ENCODE results near the gene ZNF74.
"Not testable (repeated sequence)": the region's sequence is repeated elsewhere in the genome, so short reads cannot be mapped to it uniquely, and the experiment has no call there.

ZNF74 gene

DNA sequence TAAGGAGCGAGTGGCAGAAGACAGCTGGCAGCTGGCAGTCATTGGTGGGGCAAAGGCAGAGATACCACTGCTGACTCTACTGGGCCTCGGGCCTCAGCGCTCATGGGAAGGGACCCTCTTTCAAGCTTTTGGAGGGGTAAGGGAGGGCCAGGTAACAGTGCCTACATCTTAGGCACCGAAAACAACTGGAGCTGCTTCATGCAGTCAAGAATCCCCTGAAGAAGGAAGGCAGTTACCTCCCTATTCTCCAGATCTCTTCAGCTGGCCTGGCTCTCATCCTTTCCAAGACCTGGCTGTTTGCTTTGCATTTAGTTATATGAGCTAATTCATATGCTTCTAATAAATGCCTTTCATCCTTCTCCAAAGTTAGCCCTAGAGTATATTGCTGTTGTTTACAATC, 15.8 kb upstream of the ZNF74 start:
- Histone ChIP-seq H3K9me3 (ENCODE audit: control insufficient read depth in 2 of 2, low read length in 2 of 2) (no peaks in the 10 kb centered on the region), H3K27me3 (ENCODE audit: control insufficient read depth in 1 of 2, insufficient read depth in 2 of 2, low read length in 2 of 2) (peaks cover 0 to 3% of the 10 kb centered on the region in 2 donors), H3K36me3 (ENCODE audit: control insufficient read depth in 2 of 2, insufficient read depth in 2 of 2, low read length in 2 of 2) (no peaks in the 10 kb centered on the region), H3K9ac (ENCODE audit: low read length in 2 of 2) (no peak overlapping the region), H3K4me1 (ENCODE audit: control insufficient read depth, insufficient read depth, low read length) (no peaks in the 10 kb centered on the region), H3K4me3 (ENCODE audit: low read length in 2 of 2) (no peak overlapping the region), H3K27ac (ENCODE audit: low read length) (no peak overlapping the region)

DNA sequence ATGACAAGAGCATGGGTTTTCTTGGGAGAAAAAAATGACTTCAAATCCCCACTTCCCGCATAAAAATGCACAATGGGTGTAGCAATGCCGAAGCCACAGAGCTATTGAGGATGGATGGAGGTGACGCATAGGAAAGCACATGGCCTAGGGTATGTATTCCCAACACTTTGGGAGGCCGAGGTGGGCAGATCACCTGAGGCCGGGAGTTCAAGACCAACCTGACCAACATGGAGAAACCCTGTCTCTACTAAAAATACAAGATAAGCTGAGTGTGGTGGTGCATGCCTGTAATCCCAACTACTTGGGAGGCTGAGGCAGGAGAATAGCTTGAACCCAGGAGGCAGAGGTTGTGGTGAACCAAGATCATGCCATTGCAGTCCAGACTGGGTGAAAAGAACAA, 15.3 kb upstream of the ZNF74 start:
- not testable (repeated sequence) for H3K4me1 ChIP-seq (ENCODE audit: control insufficient read depth, insufficient read depth, low read length); H3K27ac ChIP-seq (ENCODE audit: low read length); H3K27me3 ChIP-seq (ENCODE audit: control insufficient read depth in 1 of 2, insufficient read depth in 2 of 2, low read length in 2 of 2); H3K9ac ChIP-seq (ENCODE audit: low read length in 2 of 2); H3K4me3 ChIP-seq (ENCODE audit: low read length in 2 of 2); H3K9me3 ChIP-seq (ENCODE audit: control insufficient read depth in 2 of 2, low read length in 2 of 2); H3K36me3 ChIP-seq (ENCODE audit: control insufficient read depth in 2 of 2, insufficient read depth in 2 of 2, low read length in 2 of 2)

GRCh38 chr22:20380486-20380885, 13.5 kb upstream of the ZNF74 start:
- Histone ChIP-seq H3K27ac (ENCODE audit: low read length) (no peak overlapping the region), H3K9ac (ENCODE audit: low read length in 2 of 2) (no peak overlapping the region), H3K4me1 (ENCODE audit: control insufficient read depth, insufficient read depth, low read length) (no peaks in the 10 kb centered on the region), H3K36me3 (ENCODE audit: control insufficient read depth in 2 of 2, insufficient read depth in 2 of 2, low read length in 2 of 2) (no peaks in the 10 kb centered on the region), H3K9me3 (ENCODE audit: control insufficient read depth in 2 of 2, low read length in 2 of 2) (no peaks in the 10 kb centered on the region), H3K4me3 (ENCODE audit: low read length in 2 of 2) (no peak overlapping the region), H3K27me3 (ENCODE audit: control insufficient read depth in 1 of 2, insufficient read depth in 2 of 2, low read length in 2 of 2) (peaks cover 2 to 5% of the 10 kb centered on the region in 2 donors)

GRCh38 chr22:20383538-20383937, 10.4 kb upstream of the ZNF74 start:
- Histone ChIP-seq H3K4me3 (ENCODE audit: low read length in 2 of 2) (no peak overlapping the region), H3K4me1 (ENCODE audit: control insufficient read depth, insufficient read depth, low read length) (no peaks in the 10 kb centered on the region), H3K9ac (ENCODE audit: low read length in 2 of 2) (no peak overlapping the region), H3K36me3 (ENCODE audit: control insufficient read depth in 2 of 2, insufficient read depth in 2 of 2, low read length in 2 of 2) (no peaks in the 10 kb centered on the region), H3K27me3 (ENCODE audit: control insufficient read depth in 1 of 2, insufficient read depth in 2 of 2, low read length in 2 of 2) (peaks cover 2 to 5% of the 10 kb centered on the region in 2 donors), H3K9me3 (ENCODE audit: control insufficient read depth in 2 of 2, low read length in 2 of 2) (no peaks in the 10 kb centered on the region), H3K27ac (ENCODE audit: low read length) (no peak overlapping the region)

GRCh38 chr22:20384171-20384570, 9.8 kb upstream of the ZNF74 start:
- Histone ChIP-seq H3K36me3 (ENCODE audit: control insufficient read depth in 2 of 2, insufficient read depth in 2 of 2, low read length in 2 of 2) (no peaks in the 10 kb centered on the region), H3K27ac (ENCODE audit: low read length) (no peak overlapping the region), H3K9me3 (ENCODE audit: control insufficient read depth in 2 of 2, low read length in 2 of 2) (no peaks in the 10 kb centered on the region), H3K27me3 (ENCODE audit: control insufficient read depth in 1 of 2, insufficient read depth in 2 of 2, low read length in 2 of 2) (peaks cover 2 to 5% of the 10 kb centered on the region in 2 donors), H3K9ac (ENCODE audit: low read length in 2 of 2) (no peak overlapping the region), H3K4me1 (ENCODE audit: control insufficient read depth, insufficient read depth, low read length) (no peaks in the 10 kb centered on the region), H3K4me3 (ENCODE audit: low read length in 2 of 2) (no peak overlapping the region)

- no peak overlapping the region for H3K9ac ChIP-seq (ENCODE audit: low read length in 2 of 2)
- no peaks in the 10 kb centered on the region for H3K4me1 ChIP-seq (ENCODE audit: control insufficient read depth, insufficient read depth, low read length)
- no peaks in the 10 kb centered on the region for H3K36me3 ChIP-seq (ENCODE audit: control insufficient read depth in 2 of 2, insufficient read depth in 2 of 2, low read length in 2 of 2)
- peaks cover 2 to 5% of the 10 kb centered on the region in 2 donors for H3K27me3 ChIP-seq (ENCODE audit: control insufficient read depth in 1 of 2, insufficient read depth in 2 of 2, low read length in 2 of 2)
- H3K4me3 ChIP-seq (ENCODE audit: low read length in 2 of 2): no peak overlapping the region
- H3K9me3 ChIP-seq (ENCODE audit: control insufficient read depth in 2 of 2, low read length in 2 of 2): no peaks in the 10 kb centered on the region
- no peak overlapping the region for H3K27ac ChIP-seq (ENCODE audit: low read length)
These were observed 9.1 kb upstream of the ZNF74 start for GRCh38 chr22:20384865-20385264.

DNA sequence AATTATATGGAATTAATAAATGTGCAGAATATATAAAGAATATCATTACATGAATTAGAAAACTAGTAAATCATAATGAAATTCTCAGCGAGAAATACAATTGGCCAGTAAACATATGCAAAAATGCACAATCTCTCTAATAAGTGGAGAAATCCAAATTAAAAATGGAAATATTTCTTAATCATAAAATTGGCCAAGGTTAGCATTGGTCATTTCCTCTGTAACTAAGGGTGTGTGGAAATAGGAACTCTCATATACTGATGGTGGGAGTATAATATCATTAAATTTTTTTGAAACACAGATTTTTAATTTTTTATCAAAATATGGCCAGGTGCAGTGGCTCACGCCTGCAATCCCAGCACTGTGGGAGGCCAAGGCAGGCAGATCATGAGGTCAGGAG, 7.6 kb upstream of the ZNF74 start:
- Histone ChIP-seq H3K9me3 (ENCODE audit: control insufficient read depth in 2 of 2, low read length in 2 of 2) (no peaks in the 10 kb centered on the region), H3K27me3 (ENCODE audit: control insufficient read depth in 1 of 2, insufficient read depth in 2 of 2, low read length in 2 of 2) (peaks cover 2 to 3% of the 10 kb centered on the region in 2 donors), H3K4me1 (ENCODE audit: control insufficient read depth, insufficient read depth, low read length) (no peaks in the 10 kb centered on the region), H3K4me3 (ENCODE audit: low read length in 2 of 2) (no peak overlapping the region), H3K36me3 (ENCODE audit: control insufficient read depth in 2 of 2, insufficient read depth in 2 of 2, low read length in 2 of 2) (no peaks in the 10 kb centered on the region), H3K27ac (ENCODE audit: low read length) (no peak overlapping the region), H3K9ac (ENCODE audit: low read length in 2 of 2) (no peak overlapping the region)

GRCh38 chr22:20386972-20387371, 7.0 kb upstream of the ZNF74 start:
- no peak overlapping the region for H3K9ac ChIP-seq (ENCODE audit: low read length in 2 of 2)
- no peaks in the 10 kb centered on the region for H3K36me3 ChIP-seq (ENCODE audit: control insufficient read depth in 2 of 2, insufficient read depth in 2 of 2, low read length in 2 of 2)
- peaks cover 2 to 3% of the 10 kb centered on the region in 2 donors for H3K27me3 ChIP-seq (ENCODE audit: control insufficient read depth in 1 of 2, insufficient read depth in 2 of 2, low read length in 2 of 2)
- no peaks in the 10 kb centered on the region for H3K4me1 ChIP-seq (ENCODE audit: control insufficient read depth, insufficient read depth, low read length)
- no peak overlapping the region for H3K4me3 ChIP-seq (ENCODE audit: low read length in 2 of 2)
- H3K27ac ChIP-seq (ENCODE audit: low read length): no peak overlapping the region
- no peaks in the 10 kb centered on the region for H3K9me3 ChIP-seq (ENCODE audit: control insufficient read depth in 2 of 2, low read length in 2 of 2)

DNA sequence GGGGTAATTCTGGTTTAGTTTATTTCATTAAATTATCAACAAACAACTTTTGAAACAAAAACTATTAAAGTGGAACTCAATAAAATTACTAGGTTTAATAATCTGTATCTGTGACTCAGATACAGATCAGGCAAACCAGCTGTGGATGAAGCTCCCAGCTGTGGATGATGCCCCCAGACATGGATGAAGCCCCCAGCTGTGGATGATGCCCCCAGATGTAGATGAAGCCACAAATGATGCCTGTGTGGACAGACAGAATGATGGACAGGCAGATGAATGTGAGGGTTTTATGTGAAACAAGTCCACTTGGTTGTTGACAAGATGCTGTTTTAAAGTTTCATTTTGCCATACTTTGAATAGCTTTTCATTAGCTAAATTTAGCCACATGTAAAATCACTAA, 5.8 kb upstream of the ZNF74 start:
- no peaks in the 10 kb centered on the region for H3K9me3 ChIP-seq (ENCODE audit: control insufficient read depth in 2 of 2, low read length in 2 of 2)
- H3K36me3 ChIP-seq (ENCODE audit: control insufficient read depth in 2 of 2, insufficient read depth in 2 of 2, low read length in 2 of 2): no peaks in the 10 kb centered on the region
- H3K4me1 ChIP-seq (ENCODE audit: control insufficient read depth, insufficient read depth, low read length): no peaks in the 10 kb centered on the region
- no peak overlapping the region for H3K4me3 ChIP-seq (ENCODE audit: low read length in 2 of 2)
- H3K27ac ChIP-seq (ENCODE audit: low read length): no peak overlapping the region
- no peak overlapping the region for H3K9ac ChIP-seq (ENCODE audit: low read length in 2 of 2)
- peaks cover 2 to 3% of the 10 kb centered on the region in 2 donors for H3K27me3 ChIP-seq (ENCODE audit: control insufficient read depth in 1 of 2, insufficient read depth in 2 of 2, low read length in 2 of 2)

DNA sequence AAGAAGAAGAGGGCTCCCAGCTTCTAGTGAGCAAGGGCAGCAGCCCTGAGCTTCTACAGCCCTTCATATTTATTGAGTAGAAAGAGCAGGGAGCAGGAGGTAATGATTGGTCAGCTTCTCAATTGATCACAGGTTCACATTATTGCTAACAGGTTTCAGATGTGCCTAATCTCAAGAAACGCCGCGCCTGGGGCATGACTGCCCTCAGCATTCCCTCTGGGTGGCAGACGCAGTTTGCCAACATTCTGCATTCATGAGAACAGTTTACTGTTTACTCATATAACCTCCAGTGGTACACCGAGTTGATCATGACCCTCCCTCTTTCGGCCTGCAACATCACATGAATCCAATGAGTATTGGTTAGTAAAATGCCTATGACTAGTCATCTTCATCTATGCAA, 4.7 kb upstream of the ZNF74 start:
- Histone ChIP-seq H3K4me3 (ENCODE audit: low read length in 2 of 2) (no peak overlapping the region), H3K9ac (ENCODE audit: low read length in 2 of 2) (no peak overlapping the region), H3K36me3 (ENCODE audit: control insufficient read depth in 2 of 2, insufficient read depth in 2 of 2, low read length in 2 of 2) (no peaks in the 10 kb centered on the region), H3K4me1 (ENCODE audit: control insufficient read depth, insufficient read depth, low read length) (peaks cover 3% of the 10 kb centered on the region), H3K27me3 (ENCODE audit: control insufficient read depth in 1 of 2, insufficient read depth in 2 of 2, low read length in 2 of 2) (peaks cover 0 to 2% of the 10 kb centered on the region in 2 donors), H3K9me3 (ENCODE audit: control insufficient read depth in 2 of 2, low read length in 2 of 2) (no peaks in the 10 kb centered on the region), H3K27ac (ENCODE audit: low read length) (no peak overlapping the region)

DNA sequence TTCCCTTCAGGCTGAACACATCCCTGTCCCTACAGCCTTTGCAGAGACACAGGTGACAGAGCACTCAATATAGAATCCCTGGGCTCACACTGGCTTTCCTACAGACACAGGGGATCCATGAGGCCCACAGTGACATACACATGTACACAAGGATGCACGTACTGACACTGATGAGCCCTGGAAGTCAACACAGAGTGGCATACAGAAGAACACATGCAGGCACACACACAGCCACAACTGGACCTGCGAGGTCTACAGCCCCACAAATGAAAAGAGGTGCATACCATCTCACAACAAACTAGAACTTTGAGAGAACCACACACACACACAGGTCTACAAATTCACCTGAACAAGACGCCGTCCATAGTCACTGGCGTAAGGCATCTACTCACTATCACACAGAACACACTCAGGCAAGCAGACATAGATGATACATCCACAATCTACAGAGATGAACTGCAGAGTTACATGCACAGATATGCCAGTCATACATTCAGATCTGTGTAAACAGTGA, 3.5 kb upstream of the ZNF74 start:
- H3K27me3 ChIP-seq (ENCODE audit: control insufficient read depth in 1 of 2, insufficient read depth in 2 of 2, low read length in 2 of 2): no peaks in the 10 kb centered on the region
- no peaks in the 10 kb centered on the region for H3K9me3 ChIP-seq (ENCODE audit: control insufficient read depth in 2 of 2, low read length in 2 of 2)
- peaks cover 14% of the 10 kb centered on the region for H3K4me1 ChIP-seq (ENCODE audit: control insufficient read depth, insufficient read depth, low read length)
- no peak overlapping the region for H3K9ac ChIP-seq (ENCODE audit: low read length in 2 of 2)
- no peaks in the 10 kb centered on the region for H3K36me3 ChIP-seq (ENCODE audit: control insufficient read depth in 2 of 2, insufficient read depth in 2 of 2, low read length in 2 of 2)
- H3K4me3 ChIP-seq (ENCODE audit: low read length in 2 of 2): no peak overlapping the region
- H3K27ac ChIP-seq (ENCODE audit: low read length): no peak overlapping the region
